H1 (cell line): ENCODE results near the gene NELL2. TPM values are rescaled to one million over a fixed set of nuclear protein-coding genes. Genes with fewer than 3 reads are reported as not detected.

Experiments used
- CTCF ChIA-PET: fragments of 300-600 bp; sonication (Branson Sonifier 250); formaldehyde crosslinking; loops from one replicate; lab custom pipeline; 2021; ENCODE audit not compliant: partially characterized antibody; lab: Charles Lee
- POLR2A ChIA-PET: fragments of 300-600 bp; sonication (Branson Sonifier 250); formaldehyde crosslinking; loops from one replicate; lab custom pipeline; 2021; ENCODE audit warnings: inconsistent platforms; ENCODE audit not compliant: partially characterized antibody; lab: Charles Lee
- DNase-seq, 2 experiments: peaks; one replicate each; pipeline versions ENCODE4 v3.0.0 to v3.0.0-alpha.2; 2010 to 2022; ENCODE audit warnings: low spot score in 2 of 2, low read depth in 1 of 2, mixed read lengths in 1 of 2
- FAIRE-seq: peaks from 2 replicates; lab custom pipeline; 2011; peaks lifted over from hg19 to GRCh38; lab: Jason Lieb, UNC
- H2AFZ ChIP-seq: 2 replicates; pipeline ENCODE4 v1.8.1; 2012; ENCODE audit warnings: low read length, inconsistent platforms
- H2AK5ac ChIP-seq: 2 replicates; pipeline ENCODE4 v1.6.1; 2013; ENCODE audit warnings: low read depth, low read length
- H2BK120ac ChIP-seq: replicated peaks from 2 replicates; pipeline ENCODE3; 2013; ENCODE audit warnings: low read depth, low read length, inconsistent platforms
- H2BK12ac ChIP-seq: 2 replicates; pipeline ENCODE4 v1.6.1; 2013; ENCODE audit warnings: low read depth, low read length
- H2BK15ac ChIP-seq: 2 replicates; pipeline ENCODE4 v1.6.1; 2013; ENCODE audit warnings: low read length
- H2BK20ac ChIP-seq: 2 replicates; pipeline ENCODE4 v1.6.1; 2013; ENCODE audit warnings: low read length
- H2BK5ac ChIP-seq: 2 replicates; pipeline ENCODE4 v1.6.1; 2013; ENCODE audit warnings: low read depth, low read length
- H3K14ac ChIP-seq: 2 replicates; pipeline ENCODE4 v1.6.1; 2013; ENCODE audit warnings: inconsistent platforms; ENCODE audit not compliant: insufficient read length
- H3K18ac ChIP-seq: 2 replicates; pipeline ENCODE4 v1.6.1; 2013; ENCODE audit warnings: low read length; ENCODE audit errors: extremely low read depth
- H3K23ac ChIP-seq: 2 replicates; pipeline ENCODE4 v1.6.1; 2013; ENCODE audit warnings: inconsistent platforms; ENCODE audit not compliant: insufficient read length
- H3K23me2 ChIP-seq: 2 replicates; pipeline ENCODE4 v1.6.1; 2013; ENCODE audit warnings: low read depth, low read length
- H3K27ac ChIP-seq: 2 replicates; pipeline ENCODE4 v1.6.1; 2011; ENCODE audit warnings: low read depth, low read length, inconsistent platforms
- H3K27me3 ChIP-seq, 4 experiments: replicated peaks in 1 of 4; 1 replicate in 1 of 4; 2 replicates in 3 of 4; pipeline versions ENCODE4 v1.6.1 to v1.8.1; 2011 to 2013; ENCODE audit warnings: low read length in 3 of 4, mild to moderate bottlenecking in 3 of 4, inconsistent platforms in 2 of 4, mixed read lengths in 2 of 4, moderate library complexity in 1 of 4; ENCODE audit not compliant: control insufficient read depth in 3 of 4, insufficient read depth in 3 of 4; ENCODE audit errors: extremely low read depth in 1 of 4
- H3K36me3 ChIP-seq, 4 experiments: 2 replicates each; pipeline versions ENCODE4 v1.6.1 to v1.8.1; 2011 to 2013; ENCODE audit warnings: mild to moderate bottlenecking in 4 of 4, low read length in 3 of 4, moderate library complexity in 2 of 4, control low read depth in 1 of 4, inconsistent platforms in 1 of 4; ENCODE audit not compliant: insufficient read depth in 4 of 4, control insufficient read depth in 2 of 4
- H3K4ac ChIP-seq: replicated peaks from 2 replicates; pipeline ENCODE3; 2013; ENCODE audit warnings: low read length, low read depth, mixed read lengths, inconsistent platforms; ENCODE audit not compliant: insufficient read length
- H3K4me1 ChIP-seq, 4 experiments: replicated peaks in 1 of 4; 1 replicate in 1 of 4; 2 replicates in 3 of 4; pipeline versions ENCODE4 v1.6.1 to v1.8.1; 2011 to 2013; ENCODE audit warnings: low read length in 3 of 4, inconsistent platforms in 2 of 4, mixed read lengths in 1 of 4; ENCODE audit not compliant: insufficient read depth in 4 of 4, control insufficient read depth in 3 of 4
- H3K4me2 ChIP-seq, 2 experiments: 2 replicates each; pipeline versions ENCODE4 v1.6.1 to v1.8.1; 2011 to 2013; ENCODE audit warnings: low read depth in 2 of 2, low read length in 2 of 2, control low read depth in 1 of 2, inconsistent platforms in 1 of 2, mild to moderate bottlenecking in 1 of 2; ENCODE audit not compliant: insufficient read depth in 1 of 2
- H3K4me3 ChIP-seq, 4 experiments: fragments of 200-600, 300-600 bp in 1 of 4; sonication (generic), shearing (Covaris generic), sonication (Bioruptor Twin) in 1 of 4; 2 replicates each; pipeline versions ENCODE4 v1.5.1 to v1.8.1; 2011 to 2016; ENCODE audit warnings: low read length in 4 of 4, low read depth in 3 of 4, control low read depth in 2 of 4, inconsistent platforms in 2 of 4, mild to moderate bottlenecking in 2 of 4, mixed read lengths in 1 of 4, moderate library complexity in 1 of 4; ENCODE audit not compliant: insufficient read depth in 2 of 4; ENCODE audit errors: extremely low read depth in 1 of 4
- H3K56ac ChIP-seq: replicated peaks from 2 replicates; pipeline ENCODE3; 2013; ENCODE audit warnings: low read depth, mild to moderate bottlenecking, mixed read lengths, low read length, inconsistent platforms; ENCODE audit not compliant: insufficient read length
- H3K79me1 ChIP-seq: 2 replicates; pipeline ENCODE4 v1.6.1; 2013; ENCODE audit warnings: low read depth, low read length, control low read depth
- H3K79me2 ChIP-seq, 2 experiments: 2 replicates each; pipeline versions ENCODE4 v1.6.1 to v1.8.1; 2012 to 2013; ENCODE audit warnings: low read length in 2 of 2, mild to moderate bottlenecking in 2 of 2, inconsistent platforms in 1 of 2; ENCODE audit not compliant: insufficient read depth in 2 of 2, control insufficient read depth in 1 of 2
- H3K9ac ChIP-seq, 4 experiments: replicated peaks in 1 of 4; 1 replicate in 1 of 4; 2 replicates in 3 of 4; pipeline versions ENCODE4 v1.6.1 to v1.8.1; 2011 to 2013; ENCODE audit warnings: low read depth in 3 of 4, low read length in 3 of 4, control low read depth in 2 of 4, mild to moderate bottlenecking in 2 of 4, moderate library complexity in 2 of 4, inconsistent platforms in 1 of 4; ENCODE audit errors: extremely low read depth in 1 of 4
- H3K9me3 ChIP-seq, 2 experiments: 2 replicates each; pipeline versions ENCODE4 v1.6.1 to v1.8.1; 2012 to 2013; ENCODE audit warnings: mild to moderate bottlenecking in 2 of 2, moderate library complexity in 2 of 2, control low read depth in 1 of 2, inconsistent platforms in 1 of 2, low read depth in 1 of 2, low read length in 1 of 2, mixed read lengths in 1 of 2; ENCODE audit not compliant: insufficient read depth in 2 of 2
- H4K20me1 ChIP-seq, 2 experiments: replicated peaks in 1 of 2; 2 replicates each; pipeline versions ENCODE3 to v1.8.1; 2011 to 2013; ENCODE audit warnings: inconsistent platforms in 2 of 2, low read length in 2 of 2, mild to moderate bottlenecking in 1 of 2; ENCODE audit not compliant: insufficient read depth in 2 of 2, control insufficient read depth in 1 of 2
- H4K5ac ChIP-seq: 2 replicates; pipeline ENCODE4 v1.6.1; 2013; ENCODE audit warnings: low read length, low read depth, mixed read lengths, inconsistent platforms; ENCODE audit not compliant: insufficient read length
- H4K8ac ChIP-seq: 2 replicates; pipeline ENCODE4 v1.8.0; 2013; ENCODE audit warnings: mild to moderate bottlenecking, moderate library complexity, low read length, inconsistent platforms; ENCODE audit not compliant: insufficient read depth; ENCODE audit errors: extremely low read depth
- H4K91ac ChIP-seq: replicated peaks from 2 replicates; pipeline ENCODE3; 2013; ENCODE audit warnings: low read length, mixed read lengths, inconsistent platforms; ENCODE audit not compliant: insufficient read length
- CHD1 ChIP-seq: IDR thresholded peaks from 2 replicates; pipeline ENCODE4 v1.6.1; 2012; ENCODE audit warnings: low read depth, low read length, improper control_type of control experiment
- FOSL1 ChIP-seq: IDR thresholded peaks from 2 replicates; pipeline ENCODE4 v1.6.1; 2011; ENCODE audit warnings: mild to moderate bottlenecking, low read depth, low read length, moderate library complexity; ENCODE audit not compliant: insufficient read depth
- KDM1A ChIP-seq: fragments of 200-600, 300-600 bp; sonication (generic); IDR thresholded peaks from 2 replicates; pipeline ENCODE4 v1.7.1; 2016; ENCODE audit warnings: mild to moderate bottlenecking, low read length, borderline replicate concordance
- PHF8 ChIP-seq: fragments of 200-600 bp; sonication (generic); conservative IDR thresholded peaks from 2 replicates; pipeline ENCODE4 v1.7.1; 2012; ENCODE audit warnings: low read depth, mild to moderate bottlenecking, inconsistent platforms, low read length, moderate library complexity
- RAD21 ChIP-seq, 2 experiments: IDR thresholded peaks in 1 of 2; conservative IDR thresholded peaks in 1 of 2; 2 replicates each; pipeline ENCODE4 v1.6.1; 2011; ENCODE audit warnings: low read depth in 2 of 2, low read length in 2 of 2, improper control_type of control experiment in 1 of 2, inconsistent platforms in 1 of 2, mild to moderate bottlenecking in 1 of 2, moderate library complexity in 1 of 2
- RBBP5 ChIP-seq: IDR thresholded peaks from 2 replicates; pipeline ENCODE4 v1.7.1; 2012; ENCODE audit warnings: low read depth, mild to moderate bottlenecking, inconsistent platforms, low read length, moderate library complexity, borderline replicate concordance
- SAP30 ChIP-seq: fragments of 300-600 bp; sonication (generic); IDR thresholded peaks from 2 replicates; pipeline ENCODE4 v1.7.1; 2012; ENCODE audit warnings: low read length, moderate library complexity, mild to moderate bottlenecking, inconsistent platforms; ENCODE audit not compliant: insufficient read depth, insufficient replicate concordance
- SRF ChIP-seq: IDR thresholded peaks from 2 replicates; pipeline ENCODE4 v1.6.1; 2011; ENCODE audit warnings: mild to moderate bottlenecking, low read depth, low read length, moderate library complexity
- TAF7 ChIP-seq: optimal IDR thresholded peaks from 2 replicates; pipeline ENCODE3; 2011; ENCODE audit warnings: low read depth, mild to moderate bottlenecking, inconsistent platforms, low read length, moderate library complexity, borderline replicate concordance
- WGBS, 2 experiments: shearing (Covaris generic) in 1 of 2; methylation state at CpG; one replicate each; pipeline versions ENCODE4 v1.1.6 to v1.1.7; 2013 to 2015; ENCODE audit warnings: low lambda C conversion rate in 2 of 2, mixed read lengths in 2 of 2, inconsistent platforms in 1 of 2, low coverage in 1 of 2, missing lambda C conversion rate in 1 of 2; ENCODE audit not compliant: insufficient replicate concordance in 2 of 2, insufficient coverage in 1 of 2, insufficient read length in 1 of 2; ENCODE audit errors: extremely low coverage in 1 of 2, missing lambda C conversion rate in 1 of 2; 5-methylcytosine and 5-hydroxymethylcytosine counted together
- polyA plus RNA-seq, 7 experiments: library from polyadenylated mRNA; depleted of rRNA in 3 of 7; stranded (reverse) in 5 of 7; unstranded in 2 of 7; fragments of >200 nt in 5 of 7; fragments of 200-250 nt in 2 of 7; gene quantifications; 1 replicate in 5 of 7; 2 replicates in 1 of 7; 4 replicates in 1 of 7; pipeline versions ENCODE4 v1.2.1 to v1.2.3, GENCODE V29; 2011 to 2013; ENCODE audit warnings: missing spikeins in 2 of 7, mixed read lengths in 2 of 7
- total RNA-seq: library from RNA; stranded (reverse); fragmentation: NEBNext Ultra II Directional; extraction: Animal tissue kit (Norgen Biotek cat#: 25700); gene quantifications from 2 replicates; pipeline ENCODE4 v1.2.1, GENCODE V29; 2021
- TF ChIP-seq, protein P1 (sequence below): IDR thresholded peaks from 2 replicates; pipeline ENCODE4 v1.6.1; 2012; ENCODE audit warnings: inconsistent platforms
- TF ChIP-seq, protein P2 (sequence below): IDR thresholded peaks from 2 replicates; pipeline ENCODE4 v1.6.1; 2011; ENCODE audit warnings: low read length, improper control_type of control experiment

The NELL2 gene
- total and polyA plus RNA-seq, 2 of the 8 experiments (the other 6 are each of a cell fraction or from before 2014, with no cell fraction given) = 54.2 to 56.8 TPM

DNA sequence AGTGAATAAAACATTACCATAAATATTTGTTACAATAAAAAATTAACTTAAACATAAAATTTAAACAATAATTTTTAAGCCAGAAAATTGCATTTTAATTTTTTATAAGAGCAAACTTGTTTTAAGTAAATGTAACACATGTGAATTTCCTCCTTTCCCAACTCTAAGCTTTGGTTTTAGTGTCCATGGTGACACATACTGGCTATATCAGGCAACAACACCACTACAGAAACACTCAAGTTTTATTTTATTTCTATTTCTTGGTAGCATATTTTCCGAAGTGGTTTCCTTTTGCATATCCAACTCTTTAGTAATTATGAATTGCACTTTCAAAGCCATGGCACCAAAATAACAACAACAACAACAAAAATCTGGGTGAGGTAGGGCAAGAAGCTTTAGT, 2.2 kb downstream of the NELL2 start:
- Histone ChIP-seq H3K79me1 (no peaks in the 10 kb centered on the region), H4K8ac (no peak overlapping the region), H2BK120ac (no peak overlapping the region), H3K18ac (no peak overlapping the region), H2BK12ac (no peak overlapping the region), H2BK5ac (no peak overlapping the region), H3K56ac (no peak overlapping the region), H3K79me2 (peaks cover 0 to 48% of the 10 kb centered on the region in 2 experiments; a peak in 2 of 4 replicates), H3K9ac (no peak overlapping the region), H3K23me2 (peaks cover 14% of the 10 kb centered on the region), H3K9me3 (no peaks in the 10 kb centered on the region), H3K4ac (no peak overlapping the region), H4K20me1 (peaks cover 0 to 4% of the 10 kb centered on the region in 2 experiments), H2AFZ (no peak overlapping the region), H4K5ac (no peak overlapping the region), H2AK5ac (no peak overlapping the region), H3K23ac (no peak overlapping the region), H2BK15ac (no peak overlapping the region), H3K4me1 (peaks cover 0 to 5% (median 0%) of the 10 kb centered on the region in 4 experiments; a peak in 1 of 7 replicates), H3K4me2 (peak overlapping the region; percentile 60 to 94), H3K27me3 (no peaks in the 10 kb centered on the region; a peak in 1 of 7 replicates), H3K27ac (no peak overlapping the region), H3K4me3 (peak overlapping the region in 2 of 4 experiments; percentile 85 to 92; a peak in 3 of 8 replicates), H4K91ac (no peak overlapping the region), H3K36me3 (no peaks in the 10 kb centered on the region), H3K14ac (no peak overlapping the region), H2BK20ac (no peak overlapping the region)
- POLR2A ChIA-PET = interaction anchor here (2.2 kb wide), 1 partner anchor 11 kb away, joined by 7 read pairs; no protein-coding TSS in a partner anchor
- no peak for FAIRE-seq
- WGBS, 2 experiments = 50% methylated on average over 1 of the region's 1 CpG; no CpG with 5 or more reads in 1 of the 2 experiments
- CTCF ChIA-PET = interaction anchor here (0.7 to 4.1 kb wide), 9 partner anchors 11 to 574 kb away, joined by 3 to 21 read pairs (median 4); no protein-coding TSS in a partner anchor
- no peak for DNase-seq
- no peak for TF ChIP-seq SAP30
- TF ChIP-seq PHF8 = no peak
- TF ChIP-seq, protein P1, sequence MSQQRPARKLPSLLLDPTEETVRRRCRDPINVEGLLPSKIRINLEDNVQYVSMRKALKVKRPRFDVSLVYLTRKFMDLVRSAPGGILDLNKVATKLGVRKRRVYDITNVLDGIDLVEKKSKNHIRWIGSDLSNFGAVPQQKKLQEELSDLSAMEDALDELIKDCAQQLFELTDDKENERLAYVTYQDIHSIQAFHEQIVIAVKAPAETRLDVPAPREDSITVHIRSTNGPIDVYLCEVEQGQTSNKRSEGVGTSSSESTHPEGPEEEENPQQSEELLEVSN = no peak
- TF ChIP-seq RAD21 (IDR thresholded peaks at IDR 0.05 in 1 of 2, conservative IDR thresholded peaks at IDR 0.05 in 1 of 2; ENCODE audit: low read depth in 2 of 2, low read length in 2 of 2) = peak; percentile 49 to 57
- no peak for TF ChIP-seq SRF
- no peak for TF ChIP-seq CHD1
- no peak for TF ChIP-seq TAF7
- TF ChIP-seq KDM1A = no peak
- TF ChIP-seq, protein P2, sequence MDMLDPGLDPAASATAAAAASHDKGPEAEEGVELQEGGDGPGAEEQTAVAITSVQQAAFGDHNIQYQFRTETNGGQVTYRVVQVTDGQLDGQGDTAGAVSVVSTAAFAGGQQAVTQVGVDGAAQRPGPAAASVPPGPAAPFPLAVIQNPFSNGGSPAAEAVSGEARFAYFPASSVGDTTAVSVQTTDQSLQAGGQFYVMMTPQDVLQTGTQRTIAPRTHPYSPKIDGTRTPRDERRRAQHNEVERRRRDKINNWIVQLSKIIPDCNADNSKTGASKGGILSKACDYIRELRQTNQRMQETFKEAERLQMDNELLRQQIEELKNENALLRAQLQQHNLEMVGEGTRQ = no peak
- no peak for TF ChIP-seq FOSL1
- TF ChIP-seq RBBP5 = no peak
